Testis (tissue), 2 donors: ENCODE results near the gene WDR27.

ENCODE experiments used
- CTCF ChIP-seq, 3 experiments: fragments of 450-650 bp in 2 of 3; fragments of 200-600 bp in 1 of 3; sonication (generic) in 1 of 3; IDR thresholded peaks; one replicate each; pipeline ENCODE4 v1.5.1; 2016 to 2019; ENCODE audit warnings: antibody characterized with exemption in 3 of 3, mild to moderate bottlenecking in 2 of 3, moderate library complexity in 1 of 3
- POLR2A ChIP-seq: fragments of 450-650 bp; IDR thresholded peaks from one replicate; pipeline ENCODE4 v1.6.1; 2017; ENCODE audit warnings: antibody characterized with exemption, mild to moderate bottlenecking, moderate library complexity

DNA sequence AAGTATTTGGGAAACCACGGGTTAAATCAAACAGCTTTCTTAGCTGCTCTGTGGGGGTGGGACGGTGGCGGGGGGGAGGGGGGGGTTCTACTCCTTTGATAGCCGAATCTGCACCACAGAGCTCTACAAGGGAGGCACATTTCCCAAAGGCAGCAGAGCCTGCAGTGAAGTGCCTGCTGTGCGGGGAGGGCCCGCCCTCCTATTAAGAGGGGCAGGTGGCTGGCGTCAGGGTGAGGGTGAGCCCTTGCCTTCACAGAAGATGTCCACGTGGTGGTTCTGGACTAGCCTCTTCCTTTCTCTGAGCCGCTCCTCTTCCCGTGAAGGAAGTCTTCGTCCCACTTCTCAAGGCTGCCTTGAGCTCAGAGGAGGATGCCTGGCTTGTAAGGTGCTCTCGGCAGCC lies 273.3 kb downstream of the WDR27 start:
- TF ChIP-seq POLR2A (no peak), CTCF (IDR thresholded peaks at IDR 0.05) (no peak)
